Measurements from ENCODE around the gene SAMD15.
"Not testable (repeated sequence)": the region's sequence is repeated elsewhere in the genome, so short reads cannot be mapped to it uniquely, and the experiment has no call there.

Gene SAMD15

GRCh38 chr14:77376771-77377501, at the start of gene SAMD15, which contains the start of gene TMED8:
Gene SAMD15, plus strand, starts transcription at chr14:77377379. Its CDS starts 40 bp downstream, at chr14:77377419.
Gene TMED8, minus strand, starts transcription at chr14:77377094. Its CDS starts 41 bp downstream, at chr14:77377053.
- DNase-seq, result peak; percentile 68 to 93 (median 83)

- DNase-seq, result no peak
Observed at GRCh38 chr14:77329872-77330271, 47.3 kb upstream of the SAMD15 start.

- DNase-seq, result no peak
Observed at GRCh38 chr14:77335576-77335975, 41.6 kb upstream of the SAMD15 start.

GRCh38 chr14:77337255-77337654, 39.9 kb upstream of the SAMD15 start:
- DNase-seq, result not testable (repeated sequence)

DNA sequence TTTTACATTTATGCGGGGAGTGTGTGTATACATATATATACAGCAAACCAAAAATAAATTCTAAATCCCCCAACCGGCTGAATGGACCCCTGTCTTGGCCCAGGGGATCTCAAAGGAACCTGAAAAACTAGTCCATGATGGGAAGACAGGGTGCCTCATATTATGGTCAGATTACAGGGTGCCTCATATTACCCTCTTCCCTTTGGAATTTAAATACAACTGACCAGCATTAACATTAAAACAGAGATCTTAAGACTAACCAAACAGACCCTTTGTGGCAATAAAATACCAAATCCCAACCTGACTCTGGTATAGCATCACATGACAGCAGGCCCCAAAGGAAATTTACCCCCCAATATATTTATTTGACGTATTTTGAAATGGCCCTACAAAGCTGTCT, 39.3 kb upstream of the SAMD15 start:
- no peak for DNase-seq

GRCh38 chr14:77338302-77338701, 38.9 kb upstream of the SAMD15 start:
- DNase-seq, result no peak

DNA sequence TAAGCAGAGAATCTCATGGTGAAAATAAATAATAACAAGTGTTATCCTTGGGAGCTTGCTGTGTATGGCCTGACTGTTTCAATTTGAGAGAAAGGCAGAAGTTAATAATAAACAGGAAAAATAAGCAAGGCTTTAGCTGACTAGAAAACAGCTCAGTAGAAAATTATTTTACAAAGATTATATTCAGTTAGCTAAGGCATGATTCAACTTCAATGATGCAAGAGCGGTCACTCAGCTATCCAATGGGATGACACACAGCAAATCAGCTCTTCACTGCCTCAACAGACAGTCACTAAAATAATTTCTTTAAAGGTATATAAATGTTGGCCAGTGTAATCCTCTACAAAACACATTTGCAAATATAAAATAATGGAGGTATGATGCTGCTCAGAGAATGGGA, 37.8 kb upstream of the SAMD15 start:
- no peak for DNase-seq

GRCh38 chr14:77340389-77340788, 36.8 kb upstream of the SAMD15 start:
- DNase-seq, result no peak

GRCh38 chr14:77342726-77343397, 34.3 kb upstream of the SAMD15 start:
- DNase-seq, result no peak

- DNase-seq, result no peak
Observed at GRCh38 chr14:77343662-77344061, 33.5 kb upstream of the SAMD15 start.

DNA sequence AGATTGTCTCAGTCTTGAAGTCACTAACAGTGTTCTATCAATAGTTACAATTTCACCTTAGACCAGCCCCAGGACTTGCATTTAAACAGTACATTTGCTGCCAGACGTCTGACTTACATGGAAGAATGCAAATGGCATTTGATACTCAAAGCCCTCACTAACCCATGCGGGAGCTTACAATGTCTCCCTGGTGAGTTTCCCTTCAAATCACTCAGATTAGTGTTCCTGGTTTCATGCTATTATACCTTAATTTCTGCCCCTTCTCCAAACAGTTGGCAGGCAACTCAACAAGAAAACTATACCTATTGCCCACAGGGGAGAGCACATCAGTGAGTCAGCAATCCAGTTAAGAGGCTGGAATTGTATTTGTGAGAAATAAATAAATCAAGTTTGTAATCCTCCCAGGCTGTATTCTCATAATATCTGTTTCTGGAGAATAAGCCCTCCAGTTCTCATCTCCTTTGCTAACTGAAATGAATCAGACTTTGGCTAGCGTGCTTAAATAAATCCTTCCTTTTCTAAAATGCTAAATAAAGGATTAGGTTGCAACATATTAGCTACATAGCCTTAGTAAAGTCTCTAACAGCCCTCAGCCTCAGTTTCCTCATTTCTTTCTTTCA, 32.7 kb upstream of the SAMD15 start:
- DNase-seq, result no peak

DNA sequence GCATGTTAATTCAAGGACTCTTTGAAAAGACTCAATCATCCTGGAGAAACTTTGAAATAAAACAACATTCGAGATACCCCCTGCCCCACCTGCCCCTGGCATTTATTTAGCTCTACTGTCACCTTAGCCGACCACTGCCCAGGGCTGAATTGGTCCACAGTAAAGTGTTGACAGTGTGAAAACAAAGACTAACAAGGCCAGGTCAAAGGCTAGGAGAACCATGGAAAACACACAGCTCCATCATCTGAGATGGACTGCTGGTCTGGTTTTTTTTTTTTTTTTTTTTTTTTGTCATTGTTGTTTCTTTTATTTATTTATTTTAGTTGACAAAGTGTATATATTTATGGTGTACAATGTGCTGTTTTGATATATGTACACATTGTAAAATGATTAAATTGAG, 30.7 kb upstream of the SAMD15 start:
- DNase-seq, result no peak

- DNase-seq, result no peak
Observed at GRCh38 chr14:77347751-77348150, 29.4 kb upstream of the SAMD15 start.

GRCh38 chr14:77353469-77354141, 23.6 kb upstream of the SAMD15 start:
- DNase-seq, result no peak

GRCh38 chr14:77355811-77356210, 21.4 kb upstream of the SAMD15 start:
- no peak for DNase-seq

- DNase-seq, result no peak
Observed at GRCh38 chr14:77356899-77357298, 20.3 kb upstream of the SAMD15 start.

DNA sequence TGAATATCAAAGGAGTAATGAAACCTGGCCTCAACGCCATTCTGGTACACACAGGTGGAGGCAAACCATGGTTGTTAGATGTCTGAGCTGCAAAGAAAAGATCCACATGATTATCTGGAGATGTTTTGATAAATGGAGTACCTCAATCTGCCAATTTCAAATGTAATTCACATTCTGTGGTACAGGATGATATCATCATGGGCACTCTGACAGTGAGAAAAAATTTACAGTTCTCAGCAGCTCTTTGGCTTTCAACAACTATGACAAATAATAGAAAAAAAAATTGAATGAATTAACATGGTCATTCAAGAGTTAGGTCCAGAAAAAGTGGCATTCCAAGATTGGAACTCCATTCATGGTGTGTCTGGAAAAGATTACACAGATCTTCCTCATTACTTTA, 17.6 kb upstream of the SAMD15 start:
- no peak for DNase-seq

DNA sequence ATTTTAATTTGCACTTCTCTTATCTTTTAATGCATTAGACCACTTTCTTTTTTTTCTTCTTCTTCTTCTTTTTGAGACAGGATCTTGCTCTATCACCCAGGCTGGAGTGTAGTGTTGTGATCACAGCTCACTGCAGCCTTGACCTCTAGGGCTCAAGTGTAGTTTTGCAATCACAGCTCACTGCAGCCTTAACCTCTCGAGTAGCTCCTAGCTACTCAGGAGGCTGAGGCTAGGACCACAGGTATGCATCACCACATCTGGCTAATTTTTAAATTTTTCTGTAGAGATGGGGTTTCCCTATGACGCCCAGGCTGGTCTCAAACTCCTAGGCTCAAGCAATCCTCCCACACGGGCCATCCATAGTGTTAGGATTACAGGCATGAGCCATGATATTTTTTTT, 13.0 kb upstream of the SAMD15 start:
- DNase-seq, result no peak

GRCh38 chr14:77369285-77369684, 7.9 kb upstream of the SAMD15 start:
- DNase-seq, result no peak

- no peak for DNase-seq
Observed at GRCh38 chr14:77372304-77372841, 4.8 kb upstream of the SAMD15 start.

GRCh38 chr14:77375164-77375950, 1.8 kb upstream of the SAMD15 start:
- no peak for DNase-seq
